Kidney (tissue), 14 donors: Measurements from ENCODE around the gene NENF. TPM values are rescaled to one million over a fixed set of nuclear protein-coding genes. Genes with fewer than 3 reads are reported as not detected.

Experiments
- DNase-seq, 5 donors: peaks; one replicate each; pipeline ENCODE4 v3.0.0-alpha.2; 2013 to 2020
- FAIRE-seq: peaks from 2 replicates; lab custom pipeline; 2012; peaks lifted over from hg19 to GRCh38; lab: Jason Lieb, UNC
- H3K27ac ChIP-seq, 2 donors: one replicate each; pipeline ENCODE4 v1.7.0; 2013; ENCODE audit warnings: low read depth in 2 of 2, low read length in 2 of 2, inconsistent platforms in 1 of 2
- H3K27me3 ChIP-seq: one replicate; pipeline ENCODE4 v1.7.1; 2013; ENCODE audit warnings: low read length, inconsistent platforms; ENCODE audit not compliant: control insufficient read depth, insufficient read depth
- H3K36me3 ChIP-seq, 3 donors: one replicate each; pipeline versions ENCODE4 v1.7.0 to v1.7.1; 2013; ENCODE audit warnings: low read length in 3 of 3, control low read depth in 1 of 3, inconsistent platforms in 1 of 3; ENCODE audit not compliant: insufficient read depth in 3 of 3, control insufficient read depth in 2 of 3
- H3K4me1 ChIP-seq, 3 donors: one replicate each; pipeline versions ENCODE4 v1.7.0 to v1.7.1; 2013; ENCODE audit warnings: low read length in 3 of 3, inconsistent platforms in 1 of 3, low read depth in 1 of 3; ENCODE audit not compliant: control insufficient read depth in 2 of 3, insufficient read depth in 2 of 3
- H3K4me3 ChIP-seq, 3 donors: one replicate each; pipeline versions ENCODE4 v1.7.0 to v1.8.1; 2013; ENCODE audit warnings: low read length in 3 of 3, control low read depth in 1 of 3, inconsistent platforms in 1 of 3
- H3K9ac ChIP-seq, 3 donors: one replicate each; pipeline versions ENCODE4 v1.7.0 to v1.7.1; 2013; ENCODE audit warnings: low read length in 3 of 3, control low read depth in 1 of 3, inconsistent platforms in 1 of 3
- H3K9me3 ChIP-seq, 3 donors: one replicate each; pipeline versions ENCODE4 v1.7.0 to v1.7.1; 2013; ENCODE audit warnings: low read length in 3 of 3, control low read depth in 1 of 3, inconsistent platforms in 1 of 3; ENCODE audit not compliant: control insufficient read depth in 2 of 3, insufficient read depth in 1 of 3
- intact Hi-C: fragments of 100-400 bp; cut with DNase I; formaldehyde crosslinking; loops from one replicate; pipeline ENCODE4 v1.11.1; 2022
- polyA plus RNA-seq: library from polyadenylated mRNA; stranded (reverse); fragments of 350-450 nt; fragmentation: Illumina TruSeq; extraction: RNeasy Lipid Tissue Mini Kit (QIAGEN cat#74804); gene quantifications from one replicate; pipeline ENCODE4 v1.2.3, GENCODE V29; 2014; ENCODE audit warnings: low read depth, low replicate concordance; ENCODE audit not compliant: insufficient read depth
- total RNA-seq: library from RNA; stranded (reverse); fragmentation: NEBNext Ultra II Directional; extraction: Animal tissue kit (Norgen Biotek cat#: 25700); gene quantifications from one replicate; pipeline ENCODE4 v1.2.1, GENCODE V29; 2021
- TF ChIP-seq, protein P1 (sequence below): IDR thresholded peaks from 3 replicates; pipeline ENCODE4 v1.5.1; 2012; ENCODE audit warnings: mild to moderate bottlenecking, moderate library complexity, borderline replicate concordance; ENCODE audit not compliant: insufficient read depth; ENCODE audit errors: extremely low read depth
- donor health status: control.
- donor health status: control.
- donor health status: control.
- donor health status: control.
- donor health status: control.
- donor health status: DM: yes; HTN: yes; CAD: no.
- donor health status: Normal renal cell carcinoma (clear cell type).

NENF gene
- total and polyA plus RNA-seq, 2 donors from 2014 or later: 63.0 to 210 TPM

DNA sequence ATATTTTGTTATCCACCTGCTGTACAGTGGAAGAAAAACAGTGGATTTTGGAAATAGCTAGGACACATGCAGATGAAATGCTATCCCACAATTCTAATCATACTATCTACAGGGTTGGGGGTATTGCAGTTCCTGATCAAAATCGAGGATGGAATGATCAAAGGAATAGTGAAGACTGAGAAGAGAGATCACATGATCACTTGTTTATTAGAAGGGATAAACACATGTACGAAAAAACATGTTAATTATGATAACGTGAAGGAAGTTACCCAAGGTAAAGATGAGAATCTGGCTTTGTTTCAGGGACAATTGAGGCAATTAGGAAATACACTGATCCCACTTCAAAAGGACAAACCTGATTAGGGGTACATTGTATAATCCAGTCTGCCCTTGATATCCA is 8.8 kb upstream of the NENF start:
- H3K36me3 ChIP-seq: no peaks in the 10 kb centered on the region
- no peak overlapping the region for H3K4me3 ChIP-seq
- no peak overlapping the region for H3K27ac ChIP-seq
- H3K9me3 ChIP-seq: no peaks in the 10 kb centered on the region
- H3K27me3 ChIP-seq: no peaks in the 10 kb centered on the region
- DNase-seq (no peak), FAIRE-seq (no peak)
- no peaks in the 10 kb centered on the region for H3K4me1 ChIP-seq
- TF ChIP-seq, protein P1, sequence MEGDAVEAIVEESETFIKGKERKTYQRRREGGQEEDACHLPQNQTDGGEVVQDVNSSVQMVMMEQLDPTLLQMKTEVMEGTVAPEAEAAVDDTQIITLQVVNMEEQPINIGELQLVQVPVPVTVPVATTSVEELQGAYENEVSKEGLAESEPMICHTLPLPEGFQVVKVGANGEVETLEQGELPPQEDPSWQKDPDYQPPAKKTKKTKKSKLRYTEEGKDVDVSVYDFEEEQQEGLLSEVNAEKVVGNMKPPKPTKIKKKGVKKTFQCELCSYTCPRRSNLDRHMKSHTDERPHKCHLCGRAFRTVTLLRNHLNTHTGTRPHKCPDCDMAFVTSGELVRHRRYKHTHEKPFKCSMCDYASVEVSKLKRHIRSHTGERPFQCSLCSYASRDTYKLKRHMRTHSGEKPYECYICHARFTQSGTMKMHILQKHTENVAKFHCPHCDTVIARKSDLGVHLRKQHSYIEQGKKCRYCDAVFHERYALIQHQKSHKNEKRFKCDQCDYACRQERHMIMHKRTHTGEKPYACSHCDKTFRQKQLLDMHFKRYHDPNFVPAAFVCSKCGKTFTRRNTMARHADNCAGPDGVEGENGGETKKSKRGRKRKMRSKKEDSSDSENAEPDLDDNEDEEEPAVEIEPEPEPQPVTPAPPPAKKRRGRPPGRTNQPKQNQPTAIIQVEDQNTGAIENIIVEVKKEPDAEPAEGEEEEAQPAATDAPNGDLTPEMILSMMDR: no peak
- no peak overlapping the region for H3K9ac ChIP-seq
- intact Hi-C loops: no loop called here

DNA sequence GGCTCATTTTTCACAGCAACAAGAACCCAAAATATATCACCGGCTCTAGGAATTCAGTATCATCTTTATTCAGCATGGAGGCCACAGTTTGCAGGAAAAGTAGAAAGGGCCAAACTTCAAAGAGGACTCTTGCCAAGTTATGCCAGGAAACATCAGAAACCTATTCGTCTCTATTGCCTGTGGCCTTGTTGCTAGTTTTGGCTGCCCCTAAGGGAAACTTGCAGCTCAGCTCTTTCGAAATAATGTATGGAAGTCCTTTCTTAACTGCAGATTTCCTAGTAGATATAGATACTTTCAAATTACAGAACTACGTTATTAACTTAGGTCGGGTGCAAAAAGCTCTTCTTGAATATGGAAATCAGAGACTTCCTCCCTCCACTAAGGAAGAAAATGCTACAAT is 4.2 kb upstream of the NENF start:
- no peak overlapping the region for H3K4me3 ChIP-seq
- no peaks in the 10 kb centered on the region for H3K4me1 ChIP-seq
- TF ChIP-seq, protein P1: no peak
- intact Hi-C loops: no loop called here
- H3K27ac ChIP-seq: no peak overlapping the region
- H3K27me3 ChIP-seq: no peaks in the 10 kb centered on the region
- FAIRE-seq (no peak), DNase-seq (no peak)
- H3K9me3 ChIP-seq: no peaks in the 10 kb centered on the region
- H3K36me3 ChIP-seq: no peaks in the 10 kb centered on the region
- H3K9ac ChIP-seq: no peak overlapping the region

DNA sequence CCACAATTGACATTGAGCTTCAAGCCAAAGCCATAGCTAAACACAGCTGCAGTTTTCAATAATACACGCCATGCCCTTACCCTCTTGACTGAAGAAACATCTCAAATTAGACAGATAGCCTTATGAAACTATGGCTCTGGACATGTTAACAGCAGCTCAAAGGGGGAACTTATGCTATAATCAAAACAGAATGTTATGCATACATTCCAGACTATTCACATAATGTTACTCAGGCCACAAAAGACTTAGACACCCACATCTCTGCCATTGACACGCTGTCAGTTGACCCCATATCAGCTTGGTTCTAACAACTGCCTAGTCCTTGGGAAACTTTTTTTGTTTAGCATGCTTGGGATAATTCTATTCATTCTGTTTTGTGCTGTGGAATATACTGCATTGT is 2.3 kb upstream of the NENF start:
- Histone ChIP-seq H3K36me3 (no peaks in the 10 kb centered on the region), H3K4me3 (no peak overlapping the region), H3K9ac (no peak overlapping the region), H3K9me3 (no peaks in the 10 kb centered on the region), H3K27me3 (no peaks in the 10 kb centered on the region), H3K4me1 (peaks cover 0 to 5% (median 4%) of the 10 kb centered on the region in 3 donors), H3K27ac (no peak overlapping the region)
- intact Hi-C loops: no loop called here
- DNase-seq: no peak
- TF ChIP-seq, protein P1: no peak
- FAIRE-seq: no peak

DNA sequence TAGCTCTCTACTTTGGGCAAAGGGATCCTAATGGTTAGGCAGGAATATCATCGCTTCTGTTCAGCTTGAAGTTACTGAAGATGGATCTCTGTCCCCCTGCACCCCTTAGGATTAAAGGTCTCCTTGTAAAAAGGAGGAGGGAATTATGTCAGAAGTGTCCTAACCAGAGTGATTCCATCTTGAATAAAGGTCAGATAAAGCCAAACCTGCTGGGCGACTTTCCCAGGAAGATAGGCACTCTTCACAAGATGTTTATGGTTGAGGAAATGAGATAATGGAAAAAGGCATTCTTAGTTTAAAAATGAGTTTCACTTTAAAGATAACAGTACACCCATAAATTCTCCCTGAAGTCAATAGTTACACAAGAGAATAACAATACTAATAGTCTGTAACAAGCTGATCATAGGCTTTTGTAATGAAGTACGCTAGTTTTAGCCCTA is 1.7 kb upstream of the NENF start:
- no peak for FAIRE-seq
- no peaks in the 10 kb centered on the region for H3K36me3 ChIP-seq
- no peak overlapping the region for H3K4me3 ChIP-seq
- no peak for DNase-seq
- H3K27ac ChIP-seq: no peak overlapping the region
- H3K9me3 ChIP-seq: no peaks in the 10 kb centered on the region
- TF ChIP-seq, protein P1: no peak
- intact Hi-C loops: no loop called here
- H3K4me1 ChIP-seq: peaks cover 0 to 5% (median 4%) of the 10 kb centered on the region in 3 donors
- H3K27me3 ChIP-seq: no peaks in the 10 kb centered on the region
- H3K9ac ChIP-seq: no peak overlapping the region
